Fibroblast of villous mesenchyme (primary cell): ENCODE results near the gene NPHP1. TPM values are rescaled to one million over a fixed set of nuclear protein-coding genes. Genes with fewer than 3 reads are reported as not detected.
"Not testable (repeated sequence)": the region's sequence is repeated elsewhere in the genome, so short reads cannot be mapped to it uniquely, and the experiment has no call there.

ENCODE experiments used
- DNase-seq: peaks from one replicate; pipeline ENCODE4 v3.0.0-alpha.2; 2010; ENCODE audit warnings: low read depth
- H3K4me3 ChIP-seq: 2 replicates; pipeline ENCODE4 v1.5.1; 2011; ENCODE audit warnings: low read depth, mild to moderate bottlenecking, low read length
- CTCF ChIP-seq: IDR thresholded peaks from 2 replicates; pipeline ENCODE4 v1.5.1; 2012; ENCODE audit warnings: low read depth, mild to moderate bottlenecking, low read length; ENCODE audit not compliant: insufficient read depth
- total RNA-seq: library from RNA; depleted of rRNA; stranded (reverse); fragments of >200 nt; gene quantifications from 2 replicates; pipeline ENCODE4 v1.2.3, GENCODE V29; 2012

The NPHP1 gene
- total RNA-seq, 1 donor: 4.3 TPM

- TF ChIP-seq CTCF: no peak
- no peak overlapping the region for H3K4me3 ChIP-seq
- no peak for DNase-seq
These were observed 104.3 kb downstream of the NPHP1 start for GRCh38 chr2:110100480-110100879.

- DNase-seq: no peak
- TF ChIP-seq CTCF: no peak
- no peak overlapping the region for H3K4me3 ChIP-seq
These were observed 105.2 kb downstream of the NPHP1 start for GRCh38 chr2:110099471-110100225.

- no peak for DNase-seq
- no peak for TF ChIP-seq CTCF
- H3K4me3 ChIP-seq: no peak overlapping the region
These were observed 105.8 kb downstream of the NPHP1 start for GRCh38 chr2:110099038-110099425.

GRCh38 chr2:110097506-110098220, 107.2 kb downstream of the NPHP1 start:
- DNase-seq: no peak
- TF ChIP-seq CTCF: no peak
- no peak overlapping the region for H3K4me3 ChIP-seq

- no peak for DNase-seq
- no peak for TF ChIP-seq CTCF
- no peak overlapping the region for H3K4me3 ChIP-seq
These were observed 108.7 kb downstream of the NPHP1 start for GRCh38 chr2:110095994-110096633.

GRCh38 chr2:110094884-110095534, 109.8 kb downstream of the NPHP1 start:
- not testable (repeated sequence) for DNase-seq, H3K4me3 ChIP-seq

GRCh38 chr2:110093924-110094323, 110.9 kb downstream of the NPHP1 start:
- H3K4me3 ChIP-seq, DNase-seq: not testable (repeated sequence)

- DNase-seq, H3K4me3 ChIP-seq: not testable (repeated sequence)
These were observed 114.6 kb downstream of the NPHP1 start for GRCh38 chr2:110090164-110090563.

GRCh38 chr2:110083757-110084156, 121.1 kb downstream of the NPHP1 start:
- H3K4me3 ChIP-seq: not testable (repeated sequence)

GRCh38 chr2:110083162-110083561, 121.7 kb downstream of the NPHP1 start:
- H3K4me3 ChIP-seq, DNase-seq: not testable (repeated sequence)

More at GRCh38 chr2:110083757-110084156, 121.1 kb downstream of the NPHP1 start:
- not testable (repeated sequence) for DNase-seq

GRCh38 chr2:110078104-110078503, 126.7 kb downstream of the NPHP1 start:
- not testable (repeated sequence) for H3K4me3 ChIP-seq, DNase-seq

GRCh38 chr2:110075896-110076295, 128.9 kb downstream of the NPHP1 start:
- not testable (repeated sequence) for H3K4me3 ChIP-seq, DNase-seq
